SK-N-MC (cell line): ENCODE data around the gene MYCBP2.

ENCODE experiments used
- EZH2 ChIP-seq: fragments of 200-600 bp; sonication (generic); IDR thresholded peaks from one replicate; pipeline ENCODE4 v1.6.1; 2017; ENCODE audit warnings: antibody characterized with exemption
- FOXP2 ChIP-seq: optimal IDR thresholded peaks from 2 replicates; pipeline ENCODE3; 2011; ENCODE audit warnings: mild to moderate bottlenecking, moderate library complexity; ENCODE audit not compliant: insufficient read depth; ENCODE audit errors: extremely low read length, control extremely low read depth
- POLR2AphosphoS5 ChIP-seq: IDR thresholded peaks from 2 replicates; pipeline ENCODE4 v1.6.1; 2012; ENCODE audit warnings: mild to moderate bottlenecking, low read depth, low read length, borderline replicate concordance

GRCh38 chr13:77290342-77290741, 36.6 kb downstream of the MYCBP2 start:
- TF ChIP-seq POLR2AphosphoS5 = no peak
- TF ChIP-seq EZH2 = no peak
- no peak for TF ChIP-seq FOXP2
